GM18508 (cell line): ENCODE measurements around the gene TNIK.
"Not testable (repeated sequence)": the region's sequence is repeated elsewhere in the genome, so short reads cannot be mapped to it uniquely, and the experiment has no call there.

Experiments used
- ATAC-seq: cut with Tn5 transposase; IDR thresholded peaks from one replicate; pipeline ENCODE4 v1.9.1; 2021; ENCODE audit warnings: moderate number of reproducible peaks; ENCODE audit not compliant: insufficient read depth, unreplicated experiment

Gene TNIK

GRCh38 chr3:171372694-171373093, 87.5 kb downstream of the TNIK start:
- ATAC-seq, result no peak

- ATAC-seq, result no peak
Observed at GRCh38 chr3:171371354-171371753, 88.9 kb downstream of the TNIK start.

- no peak for ATAC-seq
Observed at GRCh38 chr3:171369156-171369555, 91.0 kb downstream of the TNIK start.

- ATAC-seq, result not testable (repeated sequence)
Observed at GRCh38 chr3:171366738-171367137, 93.5 kb downstream of the TNIK start.

GRCh38 chr3:171366043-171366442, 94.2 kb downstream of the TNIK start:
- ATAC-seq, result no peak

- ATAC-seq, result no peak
Observed at GRCh38 chr3:171365489-171365888, 94.7 kb downstream of the TNIK start.

GRCh38 chr3:171364500-171364899, 95.7 kb downstream of the TNIK start:
- no peak for ATAC-seq

- ATAC-seq, result no peak
Observed at GRCh38 chr3:171363202-171363601, 97.0 kb downstream of the TNIK start.

- ATAC-seq, result no peak
Observed at GRCh38 chr3:171362575-171362974, 97.6 kb downstream of the TNIK start.

- ATAC-seq, result no peak
Observed at GRCh38 chr3:171358881-171359198, 101.4 kb downstream of the TNIK start.

GRCh38 chr3:171358181-171358880, 101.9 kb downstream of the TNIK start:
- ATAC-seq, result no peak

- no peak for ATAC-seq
Observed at GRCh38 chr3:171357721-171358120, 102.5 kb downstream of the TNIK start.

GRCh38 chr3:171356251-171356650, 104.0 kb downstream of the TNIK start:
- no peak for ATAC-seq

GRCh38 chr3:171354706-171355582, 105.3 kb downstream of the TNIK start:
- ATAC-seq, result no peak

GRCh38 chr3:171354049-171354705, 106.0 kb downstream of the TNIK start:
- no peak for ATAC-seq

- ATAC-seq, result no peak
Observed at GRCh38 chr3:171353423-171353822, 106.8 kb downstream of the TNIK start.

- no peak for ATAC-seq
Observed at GRCh38 chr3:171352387-171352935, 107.7 kb downstream of the TNIK start.

GRCh38 chr3:171351676-171352075, 108.5 kb downstream of the TNIK start:
- ATAC-seq, result no peak

GRCh38 chr3:171350364-171350763, 109.8 kb downstream of the TNIK start:
- ATAC-seq, result no peak

GRCh38 chr3:171349392-171349791, 110.8 kb downstream of the TNIK start:
- ATAC-seq, result no peak

GRCh38 chr3:171348121-171348520, 112.1 kb downstream of the TNIK start:
- no peak for ATAC-seq
